SK-MEL-5 (cell line): Measurements from ENCODE around the gene SBDS. TPM values are rescaled to one million over a fixed set of nuclear protein-coding genes. Genes with fewer than 3 reads are reported as not detected.
"Not testable (repeated sequence)": the region's sequence is repeated elsewhere in the genome, so short reads cannot be mapped to it uniquely, and the experiment has no call there.

Experiments
- DNase-seq: peaks from one replicate; pipeline ENCODE4 v3.0.0-alpha.2; 2016; ENCODE audit warnings: low read depth, low spot score
- in situ Hi-C: cut with HindIII; loops from 2 replicates; pipeline ENCODE4 v1.10.0; 2016; ENCODE audit warnings: low sequenced_read_pairs, high pct_unique_total_duplicates, low pct_unique_long_range_greater_than_20kb
- total RNA-seq: library from RNA; depleted of rRNA; stranded (reverse); fragments of >200 nt; shearing (Covaris generic); gene quantifications from 2 replicates; pipeline ENCODE4 v1.2.3, GENCODE V29; 2014

SBDS gene
- total RNA-seq, 1 experiment from 2014 or later: 108 TPM

DNA sequence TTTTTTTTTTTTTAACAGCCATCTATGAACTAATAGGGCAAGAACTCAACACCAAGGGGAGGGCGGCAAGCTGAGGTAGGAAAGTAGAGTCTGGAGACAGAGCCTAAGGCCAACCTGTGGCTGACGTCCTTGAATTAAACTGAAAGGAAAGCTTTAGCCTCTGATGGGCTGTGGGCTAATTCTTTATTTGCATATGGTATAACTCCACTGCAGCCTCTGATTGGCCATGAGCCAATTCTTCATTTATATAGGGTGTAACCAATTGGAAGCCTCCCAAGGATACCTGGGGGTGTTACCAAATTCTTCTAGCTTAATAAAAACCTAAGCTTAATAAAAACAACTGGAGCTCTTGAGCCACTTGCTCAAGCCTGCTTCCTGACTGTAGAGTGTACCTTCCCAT, 11.6 kb upstream of the SBDS start:
- DNase-seq: no peak
- in situ Hi-C loops: no loop called here

DNA sequence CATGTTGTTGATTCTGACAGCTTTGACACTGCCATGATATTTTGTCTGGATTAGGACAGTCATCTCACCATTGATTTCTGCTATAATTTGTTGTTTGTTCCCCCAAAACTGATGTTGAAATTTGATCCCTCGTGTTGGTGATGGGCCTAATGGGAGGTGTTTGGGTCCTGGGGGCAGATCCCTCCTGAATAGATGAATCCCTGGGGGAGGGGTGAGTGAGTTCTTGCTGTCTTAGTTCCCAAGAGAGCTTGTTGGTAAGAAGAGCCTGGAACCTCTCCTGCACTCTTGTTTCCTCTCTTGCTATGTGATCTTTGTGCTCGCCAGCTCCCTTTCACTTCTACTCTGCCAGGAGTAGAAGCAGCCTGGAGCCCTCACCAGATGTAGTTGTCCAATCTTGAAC, 8.8 kb upstream of the SBDS start:
- in situ Hi-C loops, DNase-seq: not testable (repeated sequence)

DNA sequence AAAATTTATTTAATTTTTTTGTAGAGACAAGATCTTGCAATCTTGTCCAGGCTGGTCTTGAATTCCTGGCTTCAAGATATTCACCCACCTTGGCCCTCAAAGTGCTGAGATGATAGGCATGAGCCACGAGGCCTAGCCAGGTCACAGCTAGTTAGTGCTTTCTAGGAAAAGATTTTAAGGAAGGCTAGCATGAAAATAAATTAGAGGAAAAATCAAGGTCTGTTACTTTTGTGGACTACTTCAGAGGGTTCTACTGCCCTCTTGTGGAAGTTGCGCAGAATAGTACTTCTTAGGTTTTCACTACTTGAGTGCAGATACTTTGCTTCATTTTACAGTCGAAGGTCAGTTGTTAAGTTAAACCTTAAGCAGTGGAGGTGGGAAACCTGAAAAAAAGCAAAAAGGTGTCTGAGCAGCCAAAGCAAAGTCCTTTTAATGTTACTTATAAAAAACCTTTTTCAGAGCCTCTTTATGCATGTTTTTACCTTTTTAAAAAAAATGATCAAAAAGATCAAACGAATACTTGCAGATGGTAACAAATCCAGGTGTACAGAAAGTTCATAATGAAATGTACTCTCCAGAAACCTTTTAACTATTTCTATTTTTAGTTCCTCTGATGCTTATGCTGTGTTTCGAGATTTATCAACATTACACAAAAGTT, 5.3 kb upstream of the SBDS start:
- peak; percentile 22 for DNase-seq
- in situ Hi-C loops: not testable (repeated sequence)

DNA sequence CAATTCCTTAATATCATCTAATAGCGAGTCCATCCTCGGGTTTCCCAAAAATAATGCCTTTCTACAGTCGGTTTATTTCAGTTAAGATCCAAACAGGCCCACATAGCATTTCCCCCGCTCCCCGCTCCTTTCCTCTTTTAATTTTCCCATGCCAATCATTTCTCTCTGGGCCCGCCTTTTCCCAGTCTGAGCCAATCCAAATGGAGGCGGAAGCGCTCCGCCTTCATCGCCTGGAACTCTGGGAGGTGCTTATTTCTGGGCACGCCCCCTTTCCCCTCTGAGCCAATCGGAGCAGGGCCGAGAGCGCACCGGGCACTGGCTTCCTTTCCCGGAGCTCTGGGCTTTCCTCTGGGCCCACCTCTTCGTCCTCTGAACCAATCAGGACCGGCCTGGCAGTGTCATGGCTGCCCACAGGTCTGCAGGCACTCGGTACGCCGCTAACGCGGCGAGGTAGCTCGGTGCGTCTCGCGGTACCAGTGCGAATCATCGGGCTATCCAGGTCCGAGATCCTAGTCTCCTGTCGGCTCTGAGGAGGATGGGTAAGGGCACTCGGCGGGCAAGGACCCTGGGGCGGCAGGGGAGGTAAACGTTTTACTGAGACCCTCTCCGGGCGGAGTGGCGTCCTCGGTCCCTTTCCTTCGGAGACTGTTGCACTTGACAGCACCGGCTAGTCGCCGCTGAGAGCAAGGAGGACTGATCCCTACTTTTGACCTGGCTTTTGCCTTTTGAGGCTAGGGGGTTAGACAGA, 1.2 kb upstream of the SBDS start, which contains the start of gene TYW1:
TSS of gene TYW1 (plus strand) at position 390 of the 748 bp plus-strand sequence. CDS start at position 536, 146 bp downstream.
- in situ Hi-C loops: not testable (repeated sequence)
- peak; percentile 99 for DNase-seq

DNA sequence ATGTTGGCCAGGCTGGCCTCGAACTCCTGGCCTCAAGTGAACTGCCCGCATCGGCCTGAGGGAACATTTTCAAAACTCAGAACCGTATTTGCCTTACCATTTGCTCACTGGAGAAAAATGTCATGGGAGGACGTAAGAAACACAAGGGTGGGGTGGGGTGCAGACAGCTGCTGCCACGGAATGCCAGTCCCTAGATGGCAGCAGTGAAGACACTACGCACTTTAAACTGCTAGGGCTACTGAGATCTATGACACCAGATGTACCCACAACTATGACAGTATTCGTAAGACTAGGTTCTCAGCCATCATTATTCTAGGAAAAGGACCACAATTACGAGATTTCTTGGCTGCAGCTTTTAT, 716 bp downstream of the SBDS start:
- peak; percentile 77 for DNase-seq
- in situ Hi-C loops: not testable (repeated sequence)

DNA sequence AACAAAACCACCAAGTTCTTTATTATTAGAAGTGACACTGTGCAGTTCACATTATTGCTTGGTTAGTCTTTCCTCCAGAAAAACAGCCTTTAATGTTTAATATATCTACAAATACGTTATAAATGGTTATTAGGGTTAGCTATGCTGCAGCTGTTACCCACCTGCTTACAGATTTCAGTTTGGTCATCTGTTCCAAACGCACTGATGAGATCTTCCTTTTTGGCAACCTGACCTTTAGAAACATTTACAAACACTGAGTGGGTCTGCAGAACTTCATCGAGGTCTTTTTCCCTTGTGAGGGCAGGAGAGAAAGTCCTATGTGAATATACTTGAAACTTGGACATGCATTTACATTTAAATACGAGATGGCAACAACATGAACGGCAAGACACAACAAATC, 1.3 kb downstream of the SBDS start:
- in situ Hi-C loops, DNase-seq: not testable (repeated sequence)

DNA sequence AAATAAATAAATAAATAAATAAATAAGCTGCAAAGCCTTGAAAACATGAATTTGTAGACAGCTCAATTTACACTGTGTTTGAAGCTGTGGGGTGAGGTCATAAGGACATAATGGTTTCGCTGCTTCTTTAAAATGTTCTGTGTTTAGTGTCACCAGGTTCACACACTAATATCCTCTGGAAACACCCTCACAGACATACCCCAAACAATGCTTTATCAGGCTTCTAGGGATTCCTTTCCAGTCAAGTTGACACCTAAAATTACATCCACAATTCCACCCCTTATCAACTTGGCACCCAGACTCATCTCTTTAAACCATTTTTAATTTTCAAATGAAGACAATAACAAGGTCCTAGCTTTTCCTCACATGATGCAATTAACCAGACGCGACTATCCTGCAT, 5.8 kb downstream of the SBDS start:
- in situ Hi-C loops, DNase-seq: not testable (repeated sequence)

DNA sequence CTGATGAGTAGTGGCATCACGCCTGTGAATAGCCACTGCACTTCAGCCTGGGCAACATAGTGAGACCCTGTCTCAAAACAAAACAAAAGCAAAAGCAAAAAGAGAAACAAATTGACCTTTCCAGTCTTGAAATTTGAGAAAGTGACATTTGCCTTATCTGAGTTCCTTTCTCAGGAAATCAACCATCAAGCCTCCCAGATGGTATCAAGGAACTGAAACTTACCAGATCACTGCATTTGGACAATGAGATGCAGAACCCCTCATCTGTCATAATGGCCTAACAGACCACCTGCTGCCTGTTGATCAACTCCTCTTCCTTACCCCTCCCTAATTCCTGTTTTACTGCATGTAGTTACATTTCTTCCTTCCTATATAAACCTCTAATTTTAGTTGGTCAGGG, 15.1 kb downstream of the SBDS start:
- in situ Hi-C loops, DNase-seq: not testable (repeated sequence)

DNA sequence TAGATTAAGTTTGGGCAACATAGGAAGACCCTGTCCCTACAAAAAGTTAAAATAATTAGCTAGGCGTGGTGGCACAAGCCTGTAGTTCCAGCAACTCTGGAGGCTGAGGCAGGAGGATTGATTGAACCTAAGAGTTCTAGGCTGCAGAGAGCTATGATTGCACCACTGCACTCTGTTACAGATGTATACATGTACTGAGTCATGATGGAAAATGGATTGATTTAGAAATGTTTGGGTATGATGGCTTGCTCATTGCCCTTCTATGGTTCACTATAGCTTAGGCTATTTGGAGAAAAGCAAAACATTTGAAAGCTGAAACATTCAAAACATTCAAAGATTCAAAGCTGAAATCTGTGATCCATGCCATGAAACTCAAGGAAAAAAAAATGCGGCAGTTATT, 16.4 kb downstream of the SBDS start:
- in situ Hi-C loops, DNase-seq: not testable (repeated sequence)

DNA sequence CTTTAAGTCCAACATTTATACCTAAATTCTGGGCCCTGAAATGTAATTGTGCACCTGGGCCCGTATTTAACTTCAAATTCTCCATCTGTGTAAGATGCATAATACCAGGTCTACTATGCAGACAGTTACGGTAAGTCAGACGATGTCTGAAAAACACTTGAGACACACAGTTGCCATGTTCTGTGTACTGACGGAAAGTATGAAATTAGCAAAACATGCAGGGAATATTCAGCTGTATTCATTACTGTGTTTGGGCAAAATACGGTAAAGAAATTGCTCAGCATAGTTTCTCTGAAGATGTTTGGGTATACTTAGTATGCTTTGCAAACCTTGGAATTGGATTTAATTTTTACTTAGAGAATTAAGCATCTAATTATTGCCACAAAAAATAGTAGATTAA, 17.1 kb downstream of the SBDS start:
- in situ Hi-C loops, DNase-seq: not testable (repeated sequence)

DNA sequence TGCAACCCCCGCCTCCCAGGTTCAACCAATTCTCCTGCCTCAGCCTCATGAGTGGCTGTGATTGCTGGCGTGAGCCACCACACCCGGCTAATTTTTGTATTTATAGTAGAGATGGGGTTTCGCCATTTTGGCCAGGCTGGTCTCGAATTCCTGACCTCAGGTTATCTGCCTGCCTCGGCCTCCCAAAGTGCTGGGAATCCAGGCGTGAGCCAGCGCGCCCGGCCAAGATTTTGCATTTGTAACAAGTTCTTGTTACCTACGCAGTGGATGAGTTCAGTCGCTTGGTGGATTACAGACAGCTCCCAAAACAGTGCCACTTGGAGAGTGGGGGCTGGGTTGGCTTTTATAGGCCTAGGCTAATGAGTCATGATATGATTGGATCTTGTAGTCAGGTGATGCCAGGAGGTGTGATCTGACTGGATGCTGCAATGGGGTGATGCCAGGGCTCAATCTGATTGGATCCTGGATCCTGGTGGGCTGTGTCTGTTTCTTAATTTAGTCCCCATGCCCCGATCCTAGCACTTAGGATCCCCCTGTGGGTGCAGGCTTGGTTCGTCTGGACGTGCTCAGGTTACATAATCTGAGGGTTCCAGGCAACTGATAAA, 20.3 kb downstream of the SBDS start:
- peak; percentile 21 for DNase-seq
- in situ Hi-C loops: no loop called here

DNA sequence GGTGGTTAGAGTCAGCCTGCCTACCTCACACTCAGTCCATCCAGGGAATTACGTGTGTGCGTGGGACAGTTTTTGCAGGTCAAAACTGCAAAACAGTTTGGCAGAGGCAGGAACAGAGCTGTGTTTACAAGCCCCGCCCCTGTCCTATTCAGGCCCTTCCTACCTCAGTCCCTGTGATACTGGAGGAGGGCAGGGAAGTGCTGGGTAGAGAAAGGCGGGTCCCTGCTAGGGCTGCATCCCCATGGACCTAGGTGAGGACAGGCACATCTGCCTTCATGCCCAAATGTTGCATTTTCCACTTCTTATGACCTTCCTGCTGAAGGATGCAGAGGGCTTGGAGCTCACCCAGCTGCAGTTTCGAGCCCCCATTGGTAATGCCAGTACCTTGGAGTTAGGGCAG, 25.1 kb downstream of the SBDS start:
- in situ Hi-C loops: no loop called here
- peak; percentile 23 for DNase-seq

DNA sequence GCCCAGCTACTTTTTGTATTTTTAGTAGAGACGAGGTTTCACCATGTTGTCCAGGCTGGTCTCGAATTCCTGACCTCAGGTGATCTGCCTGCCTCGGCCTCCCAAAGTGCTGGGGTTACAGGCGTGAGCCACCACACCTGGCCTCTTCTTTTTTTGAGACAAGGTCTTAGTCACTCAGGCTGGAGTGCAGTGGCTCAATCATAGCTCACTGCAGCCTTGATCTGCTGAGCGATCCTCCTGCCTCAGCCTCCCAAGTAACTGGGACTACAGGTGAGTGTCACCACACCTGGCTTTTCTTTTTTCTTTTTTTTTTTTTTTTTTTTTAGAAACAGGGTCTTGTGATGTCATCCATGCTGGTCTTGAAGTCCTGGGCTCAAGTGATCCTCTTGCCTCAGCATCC, 26.4 kb downstream of the SBDS start:
- DNase-seq, in situ Hi-C loops: not testable (repeated sequence)

DNA sequence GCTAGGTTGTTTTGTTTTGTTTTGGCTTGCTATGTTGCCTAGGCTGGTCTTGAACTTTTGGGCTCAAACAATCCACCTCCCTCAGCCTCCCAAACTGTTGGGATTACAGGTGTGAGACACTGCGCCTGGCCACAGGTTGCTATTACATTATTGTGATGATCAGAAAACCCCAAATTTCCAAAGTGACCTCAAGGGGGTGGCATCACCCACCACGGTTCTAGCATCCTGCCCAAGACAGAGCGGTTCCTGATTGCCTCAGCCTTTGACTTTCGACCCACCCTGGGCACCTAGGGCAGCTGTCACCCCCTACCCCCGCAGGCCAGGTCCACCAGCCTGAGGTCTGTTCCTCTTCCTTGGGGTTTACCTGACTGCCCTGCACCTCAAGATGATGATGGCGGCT, 28.4 kb downstream of the SBDS start:
- no peak for DNase-seq
- in situ Hi-C loops: no loop called here

DNA sequence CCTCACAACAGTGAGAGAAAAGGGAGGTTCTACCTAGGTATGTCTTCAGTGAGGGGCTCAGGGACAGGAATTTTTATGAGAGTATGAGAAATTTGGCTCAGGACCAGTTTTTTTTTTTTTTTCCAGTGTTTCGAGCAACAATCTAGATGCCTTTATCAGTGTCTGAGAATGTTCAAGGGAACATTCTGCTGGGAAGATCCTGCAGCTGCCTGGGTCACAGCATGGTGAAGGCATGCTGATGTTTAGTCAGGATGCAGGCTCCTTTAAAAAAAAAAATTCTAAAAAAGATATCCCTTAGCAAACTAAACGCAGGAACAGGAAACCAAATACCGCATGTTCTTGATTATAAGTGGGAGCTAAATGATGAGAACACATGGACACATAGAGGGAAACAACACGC, 31.0 kb downstream of the SBDS start:
- no peak for DNase-seq
- in situ Hi-C loops: no loop called here

DNA sequence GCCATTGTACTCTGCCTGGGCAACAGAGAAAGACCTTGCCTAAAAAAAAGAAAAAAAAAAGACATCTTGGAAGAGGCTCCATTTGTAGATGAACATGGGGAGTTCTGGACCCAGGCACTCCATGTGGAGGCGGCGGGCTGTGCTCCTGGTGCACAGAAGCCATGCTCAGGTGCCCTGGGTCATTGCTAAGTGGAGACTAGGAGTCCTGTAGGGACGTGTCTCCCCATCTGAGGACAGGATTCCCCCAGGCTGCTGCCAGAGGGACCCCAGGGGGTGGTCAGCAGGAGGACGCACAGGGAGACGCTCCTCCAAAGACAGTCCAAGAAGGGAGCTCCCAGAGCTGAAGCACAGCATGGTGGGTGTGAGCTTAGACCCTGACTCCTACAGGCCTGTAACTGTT, 34.3 kb downstream of the SBDS start:
- DNase-seq: no peak
- in situ Hi-C loops: no loop called here

DNA sequence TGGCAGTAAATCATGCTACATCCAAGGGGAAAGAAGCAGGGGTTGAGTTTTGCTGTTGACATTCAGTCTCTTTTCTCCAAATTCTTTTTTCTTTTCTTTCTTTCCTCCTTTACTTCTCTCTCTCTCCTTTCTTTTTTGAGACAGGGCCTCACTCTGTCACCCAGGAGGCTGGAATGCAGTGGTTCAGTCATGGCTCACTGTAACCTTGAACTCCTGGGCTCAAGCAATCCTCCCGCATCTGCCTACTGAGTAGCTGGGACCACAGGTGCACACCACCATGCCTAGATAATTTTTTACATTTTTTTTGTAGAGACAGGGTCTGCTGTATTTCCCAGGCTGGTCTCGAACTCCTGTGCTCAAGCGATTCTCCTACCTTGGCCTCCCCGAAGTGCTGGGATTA, 35.2 kb downstream of the SBDS start:
- DNase-seq: no peak
- in situ Hi-C loops: no loop called here

DNA sequence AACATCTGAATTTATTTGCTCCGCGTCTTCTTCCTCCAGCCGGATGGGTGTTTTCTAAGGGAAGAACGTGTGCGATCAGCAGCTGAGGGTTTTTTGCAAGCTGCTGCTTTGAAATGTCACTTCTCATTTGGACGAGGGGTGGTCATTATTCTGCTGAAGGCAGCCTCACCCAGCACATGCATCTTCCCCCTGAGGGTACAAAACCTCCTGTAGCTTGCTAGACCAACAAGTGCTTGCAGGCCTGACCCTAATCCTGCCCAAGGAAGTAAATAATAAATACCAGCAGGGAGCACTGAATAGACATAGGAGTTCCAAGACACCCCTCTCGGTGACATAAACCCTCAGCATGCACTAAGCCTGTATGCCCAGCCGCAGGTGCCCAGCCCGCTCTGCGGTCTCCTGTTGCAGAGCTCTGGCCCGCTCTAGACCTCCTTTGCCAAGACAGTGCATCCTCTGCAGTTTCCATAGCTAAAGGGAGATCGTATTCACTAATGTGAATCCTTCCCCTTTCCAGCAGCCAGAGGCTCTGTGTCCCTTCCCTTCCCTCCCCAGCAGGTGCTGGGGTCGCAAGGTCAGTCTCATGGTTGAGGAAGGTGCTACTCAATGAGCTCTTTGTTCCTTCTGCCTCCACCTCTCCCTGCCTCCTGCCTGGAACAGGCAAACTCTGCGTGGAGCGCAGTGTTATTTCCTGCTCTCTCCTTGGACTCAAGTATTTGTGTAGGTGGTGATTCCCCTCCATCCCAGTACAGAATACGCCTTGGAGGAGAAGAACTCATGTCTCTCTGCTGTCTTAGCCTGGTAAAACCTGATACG, 36.6 kb downstream of the SBDS start:
- no peak for DNase-seq
- in situ Hi-C loops: no loop called here
